HS-27A (cell line): ENCODE measurements around the gene C3orf70.

Experiments used
- DNase-seq: peaks from one replicate; pipeline ENCODE4 v3.0.0-alpha.2; 2012; ENCODE audit warnings: low read depth, missing footprints

C3orf70 gene

GRCh38 chr3:185152410-185153170 is at the start of gene C3orf70:
C3orf70 (minus strand) TSS chr3:185153060; CDS start chr3:185152823, 237 bp downstream.
- DNase-seq = no peak

GRCh38 chr3:185200639-185201038 is 47.8 kb upstream of the C3orf70 start:
- DNase-seq = peak; percentile 54

- no peak for DNase-seq
Observed at GRCh38 chr3:185199671-185200070, 46.8 kb upstream of the C3orf70 start.

- DNase-seq = no peak
Observed at GRCh38 chr3:185199206-185199605, 46.3 kb upstream of the C3orf70 start.

- DNase-seq = no peak
Observed at GRCh38 chr3:185197068-185197467, 44.2 kb upstream of the C3orf70 start.

GRCh38 chr3:185195652-185196051 is 42.8 kb upstream of the C3orf70 start:
- no peak for DNase-seq

GRCh38 chr3:185188816-185189215 is 36.0 kb upstream of the C3orf70 start:
- DNase-seq = no peak

GRCh38 chr3:185187391-185187790 is 34.5 kb upstream of the C3orf70 start:
- DNase-seq = no peak

- no peak for DNase-seq
Observed at GRCh38 chr3:185176750-185177359, 24.0 kb upstream of the C3orf70 start.

- DNase-seq = no peak
Observed at GRCh38 chr3:185175370-185175987, 22.6 kb upstream of the C3orf70 start.

GRCh38 chr3:185172086-185173049 is 19.5 kb upstream of the C3orf70 start:
- DNase-seq = no peak

- no peak for DNase-seq
Observed at GRCh38 chr3:185164428-185165217, 11.8 kb upstream of the C3orf70 start.

- no peak for DNase-seq
Observed at GRCh38 chr3:185162634-185163033, 9.8 kb upstream of the C3orf70 start.

GRCh38 chr3:185161761-185162160 is 8.9 kb upstream of the C3orf70 start:
- DNase-seq = no peak

- no peak for DNase-seq
Observed at GRCh38 chr3:185157347-185157746, 4.5 kb upstream of the C3orf70 start.

- DNase-seq = no peak
Observed at GRCh38 chr3:185155678-185156077, 2.8 kb upstream of the C3orf70 start.

GRCh38 chr3:185153861-185154629 is 1.2 kb upstream of the C3orf70 start:
- no peak for DNase-seq

GRCh38 chr3:185153171-185153771 is 411 bp upstream of the C3orf70 start:
- no peak for DNase-seq

GRCh38 chr3:185151964-185152409 is 873 bp downstream of the C3orf70 start:
- DNase-seq = no peak
